SK-N-MC (cell line): ENCODE data around the gene PTPRB.

Experiments used
- EZH2 ChIP-seq: fragments of 200-600 bp; sonication (generic); IDR thresholded peaks from one replicate; pipeline ENCODE4 v1.6.1; 2017; ENCODE audit warnings: antibody characterized with exemption
- POLR2AphosphoS5 ChIP-seq: IDR thresholded peaks from 2 replicates; pipeline ENCODE4 v1.6.1; 2012; ENCODE audit warnings: mild to moderate bottlenecking, low read depth, low read length, borderline replicate concordance

DNA sequence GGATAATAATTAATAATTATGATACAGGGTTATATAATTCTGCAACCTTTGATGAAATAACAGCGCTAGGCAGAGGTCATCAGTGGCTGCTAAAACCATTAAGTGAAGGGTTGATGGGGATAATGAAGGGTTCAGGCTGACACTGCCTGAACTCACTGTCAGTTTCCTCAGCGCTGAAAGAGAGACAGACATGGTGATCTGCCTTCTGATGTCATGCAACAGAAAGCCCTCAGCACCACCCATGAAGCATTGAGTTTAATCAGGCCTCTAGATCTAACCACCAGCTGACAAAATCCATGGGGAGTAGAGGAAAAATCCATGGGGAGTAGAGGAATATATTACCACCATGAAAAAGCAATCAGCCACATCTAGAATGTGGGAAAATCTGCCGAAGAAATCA, 107.6 kb downstream of the PTPRB start:
- TF ChIP-seq EZH2 = no peak
- no peak for TF ChIP-seq POLR2AphosphoS5
